GM12865 (cell line): ENCODE data around the gene LPAR1.

Source experiments
- DNase-seq: peaks from one replicate; pipeline ENCODE4 v3.0.0; 2010; ENCODE audit warnings: low read depth
- H3K4me3 ChIP-seq: 2 replicates; pipeline ENCODE4 v1.5.1; 2011; ENCODE audit warnings: mild to moderate bottlenecking, low read depth, low read length, control low read depth
- CTCF ChIP-seq: IDR thresholded peaks from 2 replicates; pipeline ENCODE4 v1.5.1; 2011; ENCODE audit warnings: low read length, control low read depth, low read depth, inconsistent platforms; ENCODE audit not compliant: insufficient read depth; ENCODE audit errors: missing control alignments

The LPAR1 gene

GRCh38 chr9:111034170-111034897, 3.9 kb downstream of the LPAR1 start:
- no peak overlapping the region for H3K4me3 ChIP-seq
- no peak for DNase-seq
- no peak for TF ChIP-seq CTCF

GRCh38 chr9:111030492-111030891, 7.8 kb downstream of the LPAR1 start:
- no peak overlapping the region for H3K4me3 ChIP-seq
- DNase-seq = no peak
- TF ChIP-seq CTCF = no peak

GRCh38 chr9:111029260-111029659, 9.0 kb downstream of the LPAR1 start:
- DNase-seq = peak; percentile 65
- no peak for TF ChIP-seq CTCF
- no peak overlapping the region for H3K4me3 ChIP-seq

GRCh38 chr9:111027798-111028197, 10.5 kb downstream of the LPAR1 start:
- no peak for DNase-seq
- no peak for TF ChIP-seq CTCF
- no peak overlapping the region for H3K4me3 ChIP-seq

GRCh38 chr9:111023128-111023527, 15.1 kb downstream of the LPAR1 start:
- no peak for DNase-seq
- TF ChIP-seq CTCF = no peak
- no peak overlapping the region for H3K4me3 ChIP-seq

GRCh38 chr9:111020594-111020993, 17.7 kb downstream of the LPAR1 start:
- H3K4me3 ChIP-seq = no peak overlapping the region
- DNase-seq = no peak
- TF ChIP-seq CTCF = no peak
